DND-41 (cell line): ENCODE measurements around the gene NR1H2.
A peak's percentile ranks its signal among the peaks of the same experiment; 100 is the strongest.

Source experiments
- ATAC-seq: fragments of 200-7000 bp; cut with Tn5 transposase; 3 replicates; pipeline ENCODE4 v1.9.1; 2021; ENCODE audit warnings: low read depth; ENCODE audit not compliant: insufficient read depth
- DNase-seq: peaks from one replicate; pipeline ENCODE4 v3.0.0-alpha.2; 2020
- H2AFZ ChIP-seq: 2 replicates; pipeline ENCODE4 v1.6.0; 2012; ENCODE audit warnings: low read depth, low read length
- H3K27ac ChIP-seq: 2 replicates; pipeline ENCODE4 v1.5.1; 2012; ENCODE audit warnings: low read length, inconsistent platforms
- H3K27me3 ChIP-seq: fragments of 200-600 bp; sonication (generic); 2 replicates; pipeline ENCODE4 v1.6.0; 2012; ENCODE audit warnings: low read length, mild to moderate bottlenecking, inconsistent platforms; ENCODE audit not compliant: insufficient read depth, poor library complexity
- H3K36me3 ChIP-seq: 2 replicates; pipeline ENCODE4 v1.5.1; 2012; ENCODE audit warnings: low read length, inconsistent platforms; ENCODE audit not compliant: insufficient read depth
- H3K4me1 ChIP-seq: 2 replicates; pipeline ENCODE4 v1.5.1; 2012; ENCODE audit warnings: mild to moderate bottlenecking, low read length; ENCODE audit not compliant: insufficient read depth
- H3K4me2 ChIP-seq: 2 replicates; pipeline ENCODE4 v1.6.0; 2012; ENCODE audit warnings: mild to moderate bottlenecking, moderate library complexity, low read length, inconsistent platforms; ENCODE audit not compliant: insufficient read depth
- H3K4me3 ChIP-seq, 2 experiments: fragments of 200-600 bp in 1 of 2; shearing (Covaris generic) in 1 of 2; 2 replicates each; pipeline ENCODE4 v1.5.1; 2012 to 2016; ENCODE audit warnings: inconsistent platforms in 2 of 2, low read length in 2 of 2, mild to moderate bottlenecking in 2 of 2, low read depth in 1 of 2, moderate library complexity in 1 of 2
- H3K79me2 ChIP-seq: 2 replicates; pipeline ENCODE4 v1.6.0; 2012; ENCODE audit warnings: low read length, inconsistent platforms; ENCODE audit not compliant: insufficient read depth
- H3K9ac ChIP-seq: 2 replicates; pipeline ENCODE4 v1.6.0; 2012; ENCODE audit warnings: low read depth, mild to moderate bottlenecking, inconsistent platforms, low read length, moderate library complexity
- H3K9me3 ChIP-seq: 2 replicates; pipeline ENCODE4 v1.5.1; 2012; ENCODE audit warnings: low read length, moderate library complexity, mild to moderate bottlenecking, inconsistent platforms; ENCODE audit not compliant: insufficient read depth, severe bottlenecking
- H4K20me1 ChIP-seq: 2 replicates; pipeline ENCODE4 v1.6.0; 2012; ENCODE audit warnings: low read length; ENCODE audit not compliant: insufficient read depth
- CTCF ChIP-seq: IDR thresholded peaks from 2 replicates; pipeline ENCODE4 v1.5.1; 2012; ENCODE audit warnings: borderline replicate concordance, low read length, moderate library complexity, mild to moderate bottlenecking; ENCODE audit not compliant: poor library complexity, severe bottlenecking; ENCODE audit errors: extremely low read depth
- EZH2 ChIP-seq: IDR thresholded peaks from 3 replicates; pipeline ENCODE4 v1.6.1; 2012; ENCODE audit warnings: borderline replicate concordance, low read depth, mild to moderate bottlenecking, moderate library complexity, low read length, inconsistent platforms; ENCODE audit not compliant: severe bottlenecking

NR1H2 gene

DNA sequence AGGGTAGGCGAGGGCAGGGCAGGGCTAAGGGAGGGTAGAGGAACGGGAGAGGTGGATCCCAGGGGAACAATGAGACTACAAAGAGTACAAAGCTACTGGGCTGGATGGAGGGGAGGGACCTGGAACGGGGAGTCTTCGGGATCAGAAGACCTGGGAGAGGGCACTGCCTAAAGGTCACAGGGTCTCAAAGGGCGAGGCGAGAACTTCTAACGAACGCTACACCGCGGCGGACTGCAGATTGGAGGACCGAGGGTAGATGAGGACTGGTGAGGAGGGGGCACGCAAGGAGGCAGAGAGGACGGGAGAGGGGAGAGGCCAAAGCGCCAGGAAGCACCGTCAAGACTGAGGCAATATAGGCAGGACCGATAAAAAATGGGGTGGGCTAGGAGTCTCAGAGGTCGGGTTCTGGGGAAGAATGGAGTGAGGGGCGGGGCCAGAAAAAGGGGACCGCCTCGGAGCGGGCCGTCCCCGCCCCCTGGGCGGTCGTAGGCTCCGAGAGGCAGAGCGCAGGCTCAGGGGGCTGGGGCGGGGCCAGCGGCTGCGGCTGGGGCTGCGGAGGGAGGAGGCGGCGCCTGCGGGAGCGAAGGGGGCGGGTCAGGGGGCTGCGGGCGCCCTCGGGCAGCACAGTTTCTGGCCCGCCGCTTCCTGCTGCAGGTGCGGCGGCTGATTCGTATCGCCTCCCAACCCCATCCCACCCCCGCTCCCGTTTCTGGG lies 45.7 kb upstream of the NR1H2 start:
- no peaks in the 10 kb centered on the region for H3K79me2 ChIP-seq
- TF ChIP-seq CTCF = no peak
- peak overlapping the region; percentile 56 for H3K9ac ChIP-seq
- H3K36me3 ChIP-seq = no peaks in the 10 kb centered on the region
- no peaks in the 10 kb centered on the region for H3K27me3 ChIP-seq
- no peaks in the 10 kb centered on the region for H4K20me1 ChIP-seq
- H2AFZ ChIP-seq = peak overlapping the region; percentile 59
- ATAC-seq (peak; percentile 96), DNase-seq (peak; percentile 94)
- H3K4me2 ChIP-seq = peak overlapping the region; percentile 69
- peak overlapping the region; percentile 22 to 56; a peak in 3 of 4 replicates for H3K4me3 ChIP-seq
- H3K27ac ChIP-seq = peak overlapping the region; percentile 76
- H3K4me1 ChIP-seq = peaks cover 32% of the 10 kb centered on the region
- no peaks in the 10 kb centered on the region for H3K9me3 ChIP-seq

DNA sequence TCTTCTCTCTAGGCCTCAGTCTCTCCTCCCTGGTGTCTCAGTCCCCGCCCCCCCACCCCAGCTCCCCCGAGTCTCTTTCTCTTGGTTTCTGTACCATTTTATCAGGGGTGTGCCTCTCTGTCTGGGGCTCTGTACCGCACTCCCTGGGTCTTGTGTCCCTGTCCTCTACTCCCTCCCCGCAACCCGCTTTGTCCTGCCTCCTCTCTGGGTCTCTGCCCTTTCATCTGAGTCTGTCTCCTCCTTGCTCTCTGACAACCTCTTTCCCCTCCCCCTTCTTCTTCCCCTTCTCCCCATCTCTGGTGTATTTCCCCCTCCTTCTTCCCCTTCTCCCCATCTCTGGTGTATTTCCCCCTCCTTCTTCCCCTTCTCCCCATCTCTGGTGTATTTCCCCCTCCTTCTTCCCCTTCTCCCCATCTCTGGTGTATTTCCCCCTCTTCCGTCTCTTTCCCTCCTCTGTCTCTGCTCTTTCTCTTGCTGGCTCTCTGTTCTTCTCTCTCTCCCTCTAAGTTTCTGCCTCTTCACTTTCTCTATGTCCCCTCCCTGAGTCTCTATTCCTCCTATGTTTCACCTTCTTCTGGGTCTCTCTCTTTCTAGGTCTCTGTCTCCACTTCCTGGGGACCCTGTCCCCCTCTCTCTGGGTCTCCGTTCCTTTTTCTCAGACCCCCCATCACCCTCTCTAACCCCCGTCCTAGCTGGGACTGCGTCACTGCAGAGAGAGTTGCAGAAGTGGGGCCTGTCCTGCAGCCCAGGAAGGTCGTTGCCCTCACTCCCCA lies 44.9 kb upstream of the NR1H2 start:
- ATAC-seq = peak; percentile 62; the same call in 1 of the 3 replicates
- Histone ChIP-seq H3K9me3 (no peaks in the 10 kb centered on the region), H3K9ac (peak overlapping the region; percentile 56), H3K79me2 (no peaks in the 10 kb centered on the region), H4K20me1 (no peaks in the 10 kb centered on the region), H3K27ac (peak overlapping the region; percentile 76), H3K4me2 (peak overlapping the region; percentile 69), H3K27me3 (no peaks in the 10 kb centered on the region), H3K36me3 (no peaks in the 10 kb centered on the region), H2AFZ (peak overlapping the region; percentile 59), H3K4me1 (peaks cover 26% of the 10 kb centered on the region), H3K4me3 (peak overlapping the region; percentile 22 to 56; a peak in 3 of 4 replicates)
- TF ChIP-seq EZH2 (no peak), CTCF (no peak)
- no peak for DNase-seq

GRCh38 chr19:50331994-50332243 lies 44.3 kb upstream of the NR1H2 start:
- Histone ChIP-seq H3K4me3 (peak overlapping the region in 1 of 2 experiments; percentile 56; a peak in 2 of 4 replicates), H3K9ac (peak overlapping the region; percentile 56; the same call in 1 of the 2 replicates), H2AFZ (peak overlapping the region; percentile 22; the same call in 1 of the 2 replicates), H3K79me2 (no peaks in the 10 kb centered on the region), H3K36me3 (no peaks in the 10 kb centered on the region), H3K4me2 (peak overlapping the region; percentile 69), H3K9me3 (no peaks in the 10 kb centered on the region), H3K27ac (peak overlapping the region; percentile 76; the same call in 1 of the 2 replicates), H3K4me1 (peaks cover 26% of the 10 kb centered on the region), H3K27me3 (no peaks in the 10 kb centered on the region), H4K20me1 (no peaks in the 10 kb centered on the region)
- TF ChIP-seq CTCF (no peak), EZH2 (no peak)
- DNase-seq (no peak), ATAC-seq (no peak)
